Skin of body (tissue), 2 donors: ENCODE measurements around the gene MUC5AC. TPM values are rescaled to one million over a fixed set of nuclear protein-coding genes. Genes with fewer than 3 reads are reported as not detected.

Experiments used
- DNase-seq: peaks from one replicate; lab custom pipeline; 2025; lab: John Stamatoyannopoulos, UW
- total RNA-seq: library from RNA; depleted of rRNA; stranded (reverse); fragments of >200 nt; gene quantifications from one replicate; pipeline ENCODE4 v1.2.3, GENCODE V29; 2014

Gene MUC5AC
- total RNA-seq, 1 donor from 2014 or later, result 0.39 TPM

GRCh38 chr11:1194231-1194976 lies 36.7 kb downstream of the MUC5AC start:
- no peak for DNase-seq

GRCh38 chr11:1194977-1195681 lies 37.4 kb downstream of the MUC5AC start:
- no peak for DNase-seq

- DNase-seq, result no peak
These were observed 38.1 kb downstream of the MUC5AC start for GRCh38 chr11:1195682-1196515.

- no peak for DNase-seq
These were observed 39.0 kb downstream of the MUC5AC start for GRCh38 chr11:1196516-1197391.

GRCh38 chr11:1197431-1197885 lies 39.7 kb downstream of the MUC5AC start:
- no peak for DNase-seq

GRCh38 chr11:1197886-1198560 lies 40.3 kb downstream of the MUC5AC start:
- DNase-seq, result no peak

- no peak for DNase-seq
These were observed 40.9 kb downstream of the MUC5AC start for GRCh38 chr11:1198561-1199240.

GRCh38 chr11:1199241-1199750 lies 41.5 kb downstream of the MUC5AC start:
- no peak for DNase-seq

GRCh38 chr11:1199751-1200610 lies 42.2 kb downstream of the MUC5AC start:
- no peak for DNase-seq

GRCh38 chr11:1200611-1201191 lies 42.9 kb downstream of the MUC5AC start:
- no peak for DNase-seq

- DNase-seq, result no peak
These were observed 43.8 kb downstream of the MUC5AC start for GRCh38 chr11:1201395-1202153.

- no peak for DNase-seq
These were observed 44.5 kb downstream of the MUC5AC start for GRCh38 chr11:1202154-1202775.

GRCh38 chr11:1202776-1203504 lies 45.2 kb downstream of the MUC5AC start:
- DNase-seq, result peak; percentile 6

- no peak for DNase-seq
These were observed 45.9 kb downstream of the MUC5AC start for GRCh38 chr11:1203505-1204271.

- no peak for DNase-seq
These were observed 46.8 kb downstream of the MUC5AC start for GRCh38 chr11:1204381-1205101.
